Stimulated activated CD4-positive, alpha-beta T cell treated with anti-CD3 and anti-CD28 coated beads, Interleukin-1b, Interleukin-23, amount 100 ng/mL, for 48 hours (primary cell): ENCODE measurements around the gene TBC1D14.
"Not testable (repeated sequence)": the region's sequence is repeated elsewhere in the genome, so short reads cannot be mapped to it uniquely, and the experiment has no call there.

ENCODE experiments used
- DNase-seq: peaks from one replicate; pipeline ENCODE4 v3.0.0-alpha.2; 2020

Gene TBC1D14

DNA sequence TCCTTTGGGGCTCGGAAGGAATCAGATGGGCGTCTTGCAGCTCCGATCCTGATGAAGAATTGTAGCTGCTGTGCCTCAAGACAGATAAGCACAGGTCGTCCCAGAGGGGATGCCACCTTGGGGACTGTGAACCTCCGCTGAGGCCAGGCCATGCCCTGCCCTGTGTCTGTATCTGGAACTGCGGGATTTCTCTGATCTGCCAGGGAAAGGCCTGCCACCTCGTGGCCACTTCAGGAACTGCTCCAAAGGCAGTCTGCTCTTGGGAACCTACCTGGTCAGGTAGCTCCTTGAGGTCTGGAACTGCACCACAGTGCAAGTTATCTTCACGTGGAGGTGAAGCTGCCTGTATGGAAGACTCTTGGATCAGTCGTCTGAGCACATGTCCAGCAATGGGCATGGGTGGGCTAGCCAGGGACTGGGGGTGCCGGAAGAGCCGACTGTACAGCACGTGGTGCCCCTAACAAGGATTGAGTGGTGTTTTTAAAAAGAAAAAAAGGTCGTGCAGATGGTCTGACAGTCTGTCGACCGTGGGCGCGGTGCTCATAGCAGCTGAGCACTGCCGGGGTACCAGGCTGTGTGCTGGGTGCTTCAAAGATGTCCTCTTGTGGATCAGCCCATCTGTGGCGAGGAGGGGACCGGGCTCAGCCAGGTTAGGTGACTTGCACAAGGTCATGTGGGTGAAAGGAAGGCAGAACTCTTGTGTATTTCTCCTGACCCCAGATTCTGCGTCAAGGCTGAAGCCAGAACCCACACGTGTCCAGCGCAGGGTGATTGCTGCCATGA is 161.3 kb downstream of the TBC1D14 start:
- DNase-seq: peak; percentile 86

DNA sequence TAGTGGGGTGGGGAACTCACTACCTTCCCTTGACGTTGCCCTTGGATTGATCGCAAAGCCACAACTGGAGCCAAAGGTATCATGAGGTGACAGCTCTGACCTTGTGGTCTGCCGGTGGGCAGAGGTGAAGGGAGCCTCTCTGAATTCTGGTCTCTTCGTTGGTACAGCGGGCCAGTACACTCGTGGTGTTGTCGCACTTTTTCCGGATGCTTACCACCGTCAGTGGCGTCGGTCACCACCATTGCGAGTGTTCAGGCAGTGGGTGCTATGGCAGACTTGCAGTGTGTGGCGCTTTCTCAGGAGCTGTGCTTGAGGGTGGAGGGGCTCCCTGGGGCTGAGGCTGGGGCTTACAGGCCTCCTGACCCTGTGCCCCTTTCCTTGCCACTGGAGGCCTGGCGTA is 163.4 kb downstream of the TBC1D14 start:
- DNase-seq: no peak

DNA sequence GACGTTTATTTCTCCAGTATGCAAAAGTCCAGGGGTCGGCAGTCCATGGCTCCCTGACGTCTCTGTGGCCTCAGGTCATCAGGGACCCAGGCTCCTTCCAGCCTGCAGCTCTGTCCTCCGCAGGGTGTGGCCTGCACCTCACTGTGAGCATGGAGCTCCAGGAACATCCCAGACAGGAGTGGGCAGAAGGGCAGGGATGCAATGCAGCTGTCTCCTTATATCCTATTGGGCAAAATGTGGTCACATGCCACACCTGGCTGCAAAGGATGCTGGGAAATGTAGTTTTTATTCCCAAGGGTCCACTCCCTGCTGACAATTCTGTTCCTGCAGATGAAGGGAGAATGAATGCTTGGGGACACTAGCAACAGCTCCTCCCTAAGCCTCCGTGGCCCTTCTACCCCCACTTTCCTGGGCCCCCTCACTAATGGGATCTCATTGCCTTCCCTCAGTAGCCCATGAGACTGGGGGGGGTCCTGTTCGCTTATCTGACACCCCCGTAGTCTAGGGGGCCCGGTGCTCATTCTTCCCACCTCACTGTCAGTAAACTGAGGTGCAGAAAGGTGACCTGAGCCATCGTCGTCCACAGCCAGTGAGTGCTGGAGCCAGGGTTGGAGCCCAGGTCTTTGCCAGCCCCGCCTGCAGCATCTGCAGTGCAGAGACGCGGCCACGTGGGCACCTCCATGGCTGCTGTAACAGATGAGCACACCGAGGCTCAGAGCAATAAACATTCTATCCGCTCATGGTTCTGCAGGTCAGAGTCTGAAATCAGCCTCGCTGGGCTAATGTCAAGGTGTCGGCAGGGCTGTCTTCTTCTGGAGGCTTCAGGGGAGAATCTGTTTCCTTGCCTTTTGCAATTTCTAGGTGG is 164.1 kb downstream of the TBC1D14 start:
- peak; percentile 18 for DNase-seq

DNA sequence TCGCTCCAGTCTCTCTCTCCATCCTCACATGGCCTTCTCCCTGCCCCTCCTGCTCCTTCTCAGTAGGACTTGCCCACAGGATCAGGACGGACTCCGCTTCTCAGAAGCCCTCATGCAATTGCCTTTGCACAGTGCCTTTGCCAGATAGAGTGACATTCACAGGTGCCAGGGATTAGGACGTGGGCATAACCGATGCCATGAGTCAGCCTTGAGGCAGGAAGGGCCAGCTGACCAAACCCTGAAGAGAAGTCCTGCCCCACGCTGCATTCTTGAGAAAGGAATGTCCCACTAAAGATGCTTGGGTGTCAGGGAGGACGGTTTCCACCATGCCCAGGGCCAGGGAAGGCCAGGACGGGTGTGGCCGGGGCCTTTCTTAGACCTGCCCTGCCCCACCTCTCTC is 164.8 kb downstream of the TBC1D14 start:
- DNase-seq: no peak

DNA sequence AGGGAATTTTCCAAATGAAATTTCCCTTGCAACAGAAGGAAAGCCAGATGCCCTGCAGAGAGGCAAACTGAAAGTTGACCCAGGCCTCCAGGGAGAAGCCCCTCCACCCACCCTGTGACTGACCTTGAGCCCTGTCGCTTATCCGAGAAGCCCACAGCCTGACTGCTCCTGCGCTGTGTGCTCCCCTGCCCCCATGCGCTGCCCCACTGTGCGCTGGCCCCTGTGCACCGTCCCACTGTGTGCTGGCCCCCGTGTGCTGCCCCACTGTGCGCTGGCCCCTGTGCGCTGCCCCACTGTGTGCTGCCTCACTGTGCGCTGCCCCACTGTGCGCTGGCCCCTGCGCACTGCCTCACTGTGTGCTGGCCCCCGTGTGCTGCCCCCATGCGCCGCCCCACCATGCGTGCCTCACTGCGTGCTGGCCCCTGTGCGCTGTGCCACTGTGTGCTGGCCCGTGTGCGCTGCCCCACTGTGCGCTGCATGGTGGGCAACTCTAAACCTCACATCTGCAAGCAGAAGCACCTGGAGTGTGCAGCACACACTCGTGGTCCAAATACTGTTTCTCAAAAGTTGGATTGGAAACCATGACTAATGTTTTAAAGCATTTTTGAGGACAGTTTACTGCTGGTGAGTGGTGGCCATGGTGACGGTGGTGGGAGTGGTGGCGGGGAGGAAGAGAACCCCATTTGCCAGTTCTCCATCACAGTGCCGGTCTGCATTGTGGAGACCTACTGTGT is 166.5 kb downstream of the TBC1D14 start:
- no peak for DNase-seq

DNA sequence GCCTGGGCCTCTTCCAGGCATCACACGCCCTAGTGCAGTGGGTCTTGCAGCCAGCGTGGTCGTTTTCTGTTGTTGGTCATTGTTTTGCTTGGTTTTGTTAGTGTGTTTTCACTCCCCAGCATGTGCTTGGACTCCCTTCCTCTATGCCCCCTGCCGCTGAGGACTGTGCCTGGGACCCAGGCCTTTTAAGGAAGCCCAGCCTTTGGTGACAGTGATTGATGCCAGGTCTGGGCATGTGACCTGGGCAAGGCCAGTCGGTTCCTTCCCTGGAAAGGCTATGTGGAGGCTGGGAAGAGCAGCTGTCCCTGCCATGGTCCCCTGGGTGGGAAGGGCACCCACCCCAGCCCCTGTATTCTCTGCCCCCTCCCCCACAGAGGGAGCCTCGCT is 167.1 kb downstream of the TBC1D14 start:
- no peak for DNase-seq

DNA sequence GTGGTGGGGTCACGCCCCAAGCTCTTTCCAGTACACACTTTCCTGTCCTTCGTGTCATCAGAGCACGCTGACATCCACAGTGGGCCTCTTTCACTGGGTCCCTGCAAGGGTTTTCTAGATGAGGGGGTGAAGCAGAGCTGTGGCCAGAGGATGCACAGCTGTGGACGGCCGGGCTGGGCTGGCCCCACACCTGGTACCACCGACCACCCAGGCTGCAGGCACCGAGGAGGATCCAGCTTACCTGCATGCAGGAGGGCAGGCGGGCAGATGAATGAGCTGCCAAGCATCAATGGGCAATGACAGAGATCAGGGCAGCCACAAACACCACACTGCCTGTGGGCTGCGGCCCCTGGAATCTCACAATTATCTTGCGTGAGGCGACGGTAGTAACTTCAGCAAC is 167.7 kb downstream of the TBC1D14 start:
- DNase-seq: no peak

DNA sequence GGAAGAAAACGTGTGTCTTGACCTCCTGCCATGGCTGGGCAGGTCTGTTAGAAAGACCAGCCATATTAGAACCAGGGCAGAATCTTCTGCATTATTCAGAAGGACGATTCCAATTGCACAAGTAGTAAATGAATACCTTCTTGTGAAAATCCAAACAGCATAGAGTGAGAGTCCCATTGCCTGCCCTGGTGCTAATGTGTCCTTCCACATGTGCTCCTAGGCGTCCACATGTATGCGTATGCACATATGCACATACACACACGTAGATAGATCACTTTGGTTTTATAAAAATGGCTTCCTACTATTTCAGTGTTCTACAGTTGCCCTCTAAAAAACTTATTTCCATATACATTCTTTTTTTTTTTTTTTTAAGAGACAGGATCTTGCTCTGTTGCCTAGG is 168.4 kb downstream of the TBC1D14 start:
- DNase-seq: no peak

DNA sequence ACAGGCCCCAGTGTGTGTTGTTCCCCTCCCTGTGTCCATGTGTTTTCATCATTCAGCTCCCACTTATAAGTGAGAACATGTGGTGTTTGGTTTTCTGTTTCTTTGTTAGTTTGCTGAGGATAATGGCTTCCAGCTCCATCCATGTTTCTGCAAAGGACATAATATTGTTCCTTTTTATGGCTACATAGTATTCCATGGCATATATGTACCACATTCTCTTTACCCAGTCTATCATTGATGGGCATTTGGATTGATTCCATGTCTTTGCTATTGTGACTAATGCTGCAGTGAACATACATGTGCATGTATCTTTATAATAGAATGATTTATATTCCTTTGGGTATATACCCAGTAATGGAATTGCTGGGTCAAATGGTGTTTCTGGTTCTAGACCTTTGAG is 169.9 kb downstream of the TBC1D14 start:
- not testable (repeated sequence) for DNase-seq

DNA sequence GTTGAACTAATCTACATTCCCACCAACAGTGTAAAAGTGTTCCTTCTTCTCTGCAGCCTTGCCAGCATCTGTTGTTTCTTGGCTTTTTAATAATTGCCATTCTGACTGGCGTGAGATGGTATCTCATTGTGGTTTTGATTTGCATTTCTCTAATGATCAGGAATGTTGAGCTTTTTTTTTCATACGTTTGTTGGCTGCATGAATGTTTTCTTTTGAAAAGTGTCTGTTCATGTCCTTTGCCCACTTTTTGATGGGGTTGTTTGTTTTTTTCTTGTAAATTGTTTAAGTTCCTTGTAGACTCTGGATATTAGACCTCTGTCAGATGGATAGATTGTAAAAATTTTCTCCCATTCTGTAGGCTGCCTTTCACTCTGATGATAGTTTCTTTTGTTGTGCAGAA is 170.3 kb downstream of the TBC1D14 start:
- DNase-seq: not testable (repeated sequence)
